SU-DHL-6 (cell line): Measurements from ENCODE around the gene SNX9.

Experiments
- H2AFZ ChIP-seq: fragments of 200-600 bp; sonication (generic); 2 replicates; pipeline ENCODE4 v1.6.1; 2014; ENCODE audit warnings: low read depth, mild to moderate bottlenecking, moderate library complexity, mixed read lengths, antibody characterized with exemption, low read length; ENCODE audit not compliant: severe bottlenecking
- H3F3A ChIP-seq: fragments of 200-600 bp; shearing (Covaris generic); 2 replicates; pipeline ENCODE4 v1.6.0; 2016; ENCODE audit warnings: antibody characterized with exemption, mild to moderate bottlenecking; ENCODE audit not compliant: insufficient read depth
- H3K27ac ChIP-seq: fragments of 200-600 bp; sonication (generic); 2 replicates; pipeline ENCODE4 v1.5.1; 2016; ENCODE audit warnings: low read depth, mild to moderate bottlenecking, low read length, moderate library complexity, mixed read lengths
- H3K27me3 ChIP-seq: fragments of 200-600 bp; sonication (generic), shearing (Covaris generic); 2 replicates; pipeline ENCODE4 v1.6.0; 2014; ENCODE audit warnings: mild to moderate bottlenecking, low read length
- H3K36me3 ChIP-seq: fragments of 200-600 bp; sonication (generic); 2 replicates; pipeline ENCODE4 v1.6.1; 2014; ENCODE audit warnings: mild to moderate bottlenecking, low read length, mixed read lengths
- H3K4me2 ChIP-seq: fragments of 300-600, 200-600 bp; shearing (Covaris generic), sonication (generic); 2 replicates; pipeline ENCODE4 v1.6.0; 2014; ENCODE audit warnings: low read length, low read depth, mild to moderate bottlenecking; ENCODE audit not compliant: poor library complexity, severe bottlenecking
- H3K4me3 ChIP-seq: fragments of 200-600 bp; sonication (generic); 2 replicates; pipeline ENCODE4 v1.5.1; 2014; ENCODE audit warnings: antibody characterized with exemption, low read length, mild to moderate bottlenecking, mixed read lengths; ENCODE audit not compliant: insufficient read depth, poor library complexity, severe bottlenecking
- H3K79me2 ChIP-seq: fragments of 200-600 bp; sonication (generic); 2 replicates; pipeline ENCODE4 v1.6.1; 2014; ENCODE audit warnings: mild to moderate bottlenecking, low read length, moderate library complexity; ENCODE audit not compliant: insufficient read depth
- H3K9ac ChIP-seq: fragments of 200-600 bp; sonication (generic); 2 replicates; pipeline ENCODE4 v1.7.0; 2014; ENCODE audit warnings: mild to moderate bottlenecking, low read length
- H3K9me2 ChIP-seq: fragments of 200-600 bp; sonication (generic); replicated peaks from 2 replicates; pipeline ENCODE4 v1.6.1; 2014; ENCODE audit warnings: low read length; ENCODE audit not compliant: insufficient read depth
- H3K9me3 ChIP-seq: fragments of 200-600 bp; sonication (generic); 2 replicates; pipeline ENCODE4 v1.6.1; 2014; ENCODE audit warnings: low read length, mixed read lengths; ENCODE audit not compliant: insufficient read depth
- H4K20me1 ChIP-seq: fragments of 200-600 bp; sonication (generic); 2 replicates; pipeline ENCODE4 v1.6.1; 2014; ENCODE audit warnings: low read depth, mild to moderate bottlenecking, antibody characterized with exemption, low read length, moderate library complexity, mixed read lengths
- CTCF ChIP-seq: fragments of 200-600 bp; sonication (generic); IDR thresholded peaks from one replicate; pipeline ENCODE4 v1.5.1; 2017; ENCODE audit warnings: antibody characterized with exemption, mild to moderate bottlenecking, low read length, moderate library complexity; ENCODE audit not compliant: insufficient read depth, poor library complexity, severe bottlenecking
- EZH2phosphoT487 ChIP-seq: fragments of 200-600 bp; sonication (generic), shearing (Covaris generic); conservative IDR thresholded peaks from 2 replicates; pipeline ENCODE4 v1.6.1; 2018; ENCODE audit warnings: mild to moderate bottlenecking, antibody characterized with exemption, low read length, moderate library complexity, mixed read lengths

SNX9 gene

GRCh38 chr6:157822245-157823000, 623 bp upstream of the SNX9 start:
- TF ChIP-seq CTCF (no peak), EZH2phosphoT487 (no peak)
- H3F3A ChIP-seq, result no peaks in the 10 kb centered on the region
- no peaks in the 10 kb centered on the region for H3K36me3 ChIP-seq
- H3K27me3 ChIP-seq, result no peaks in the 10 kb centered on the region
- H4K20me1 ChIP-seq, result no peaks in the 10 kb centered on the region
- H2AFZ ChIP-seq, result no peak overlapping the region
- H3K27ac ChIP-seq, result no peak overlapping the region
- no peak overlapping the region for H3K4me2 ChIP-seq
- no peaks in the 10 kb centered on the region for H3K79me2 ChIP-seq
- H3K4me3 ChIP-seq, result no peak overlapping the region
- H3K9me3 ChIP-seq, result no peaks in the 10 kb centered on the region
- H3K9ac ChIP-seq, result no peak overlapping the region
- H3K9me2 ChIP-seq, result no peaks in the 10 kb centered on the region

GRCh38 chr6:157823528-157824370, 703 bp downstream of the SNX9 start:
- Histone ChIP-seq H3F3A (no peaks in the 10 kb centered on the region), H3K79me2 (no peaks in the 10 kb centered on the region), H3K27me3 (no peaks in the 10 kb centered on the region), H3K36me3 (no peaks in the 10 kb centered on the region), H2AFZ (no peak overlapping the region), H3K9me3 (no peaks in the 10 kb centered on the region), H4K20me1 (no peaks in the 10 kb centered on the region; the same call in 1 of the 2 replicates), H3K27ac (no peak overlapping the region), H3K9ac (no peak overlapping the region), H3K4me2 (peak overlapping the region; percentile 53), H3K9me2 (no peaks in the 10 kb centered on the region), H3K4me3 (peak overlapping the region; percentile 42)
- TF ChIP-seq CTCF (no peak), EZH2phosphoT487 (no peak)

- no peak overlapping the region for H2AFZ ChIP-seq
- no peak overlapping the region for H3K4me2 ChIP-seq
- H3K79me2 ChIP-seq, result no peaks in the 10 kb centered on the region
Observed at GRCh38 chr6:157825243-157825904, 2.3 kb downstream of the SNX9 start.

More at GRCh38 chr6:157825243-157825904, 2.3 kb downstream of the SNX9 start:
- H3K4me3 ChIP-seq, result no peak overlapping the region
- no peaks in the 10 kb centered on the region for H3K27me3 ChIP-seq
- TF ChIP-seq CTCF, result no peak
- no peak for TF ChIP-seq EZH2phosphoT487
- no peaks in the 10 kb centered on the region for H3F3A ChIP-seq
- no peaks in the 10 kb centered on the region; the same call in 1 of the 2 replicates for H4K20me1 ChIP-seq
- no peaks in the 10 kb centered on the region for H3K9me2 ChIP-seq
- no peak overlapping the region for H3K27ac ChIP-seq
- H3K9ac ChIP-seq, result no peak overlapping the region
- H3K36me3 ChIP-seq, result no peaks in the 10 kb centered on the region
- H3K9me3 ChIP-seq, result no peaks in the 10 kb centered on the region
